AG10803 (cell line): ENCODE measurements around the gene HS3ST4.
"Not testable (repeated sequence)": the region's sequence is repeated elsewhere in the genome, so short reads cannot be mapped to it uniquely, and the experiment has no call there.

Source experiments
- DNase-seq: peaks from one replicate; pipeline ENCODE4 v3.0.0; 2010; ENCODE audit warnings: low read depth
- H3K4me3 ChIP-seq: 2 replicates; pipeline ENCODE4 v1.5.1; 2011; ENCODE audit warnings: mild to moderate bottlenecking, low read length, control low read depth
- CTCF ChIP-seq: conservative IDR thresholded peaks from 2 replicates; pipeline ENCODE4 v1.5.1; 2011; ENCODE audit warnings: mild to moderate bottlenecking, low read length, control low read depth, inconsistent platforms

HS3ST4 gene

DNA sequence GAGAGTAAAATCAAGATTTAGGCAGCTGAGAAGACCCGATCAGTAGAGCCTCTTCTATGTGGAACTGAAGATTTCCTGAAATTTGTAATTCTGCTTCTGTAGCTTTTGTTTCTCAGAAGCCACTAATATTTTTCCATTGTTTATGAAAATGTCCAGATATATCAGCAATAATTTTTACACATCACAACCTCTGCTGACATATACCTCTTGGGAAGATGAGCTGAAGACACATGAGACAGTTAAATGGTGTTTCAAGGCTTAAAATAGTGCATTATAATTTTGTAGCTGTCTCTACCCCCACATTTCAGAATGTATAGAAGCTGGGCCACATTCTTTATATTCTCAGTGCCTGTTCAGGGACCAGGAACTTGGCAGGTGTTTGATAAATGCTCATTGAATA lies 320.6 kb downstream of the HS3ST4 start:
- TF ChIP-seq CTCF, result no peak
- no peak overlapping the region for H3K4me3 ChIP-seq

DNA sequence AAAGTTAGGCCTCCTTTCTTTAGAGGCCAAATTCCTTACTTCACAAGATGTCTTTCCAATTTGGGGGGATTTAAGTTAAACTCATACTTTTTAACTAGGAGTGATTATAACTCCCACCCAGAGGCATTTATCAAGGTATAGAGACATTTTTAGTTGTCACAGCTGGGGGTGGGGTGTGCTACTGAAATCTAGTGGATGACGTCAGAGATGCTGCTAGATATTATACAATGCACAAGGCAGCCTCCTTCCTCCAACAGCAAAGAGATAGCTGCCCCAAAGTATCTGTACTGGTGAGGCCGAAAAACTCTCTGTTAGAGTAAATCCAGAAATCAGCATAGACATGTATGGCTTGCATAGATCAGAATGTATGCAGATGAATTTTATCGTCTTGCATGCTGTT lies 324.0 kb downstream of the HS3ST4 start:
- no peak overlapping the region for H3K4me3 ChIP-seq
- no peak for TF ChIP-seq CTCF
- DNase-seq, result no peak

More for the DNA sequence above, 320.6 kb downstream of the HS3ST4 start:
- DNase-seq, result no peak

GRCh38 chr16:26016989-26017388 lies 325.2 kb downstream of the HS3ST4 start:
- no peak overlapping the region for H3K4me3 ChIP-seq
- no peak for DNase-seq
- no peak for TF ChIP-seq CTCF

DNA sequence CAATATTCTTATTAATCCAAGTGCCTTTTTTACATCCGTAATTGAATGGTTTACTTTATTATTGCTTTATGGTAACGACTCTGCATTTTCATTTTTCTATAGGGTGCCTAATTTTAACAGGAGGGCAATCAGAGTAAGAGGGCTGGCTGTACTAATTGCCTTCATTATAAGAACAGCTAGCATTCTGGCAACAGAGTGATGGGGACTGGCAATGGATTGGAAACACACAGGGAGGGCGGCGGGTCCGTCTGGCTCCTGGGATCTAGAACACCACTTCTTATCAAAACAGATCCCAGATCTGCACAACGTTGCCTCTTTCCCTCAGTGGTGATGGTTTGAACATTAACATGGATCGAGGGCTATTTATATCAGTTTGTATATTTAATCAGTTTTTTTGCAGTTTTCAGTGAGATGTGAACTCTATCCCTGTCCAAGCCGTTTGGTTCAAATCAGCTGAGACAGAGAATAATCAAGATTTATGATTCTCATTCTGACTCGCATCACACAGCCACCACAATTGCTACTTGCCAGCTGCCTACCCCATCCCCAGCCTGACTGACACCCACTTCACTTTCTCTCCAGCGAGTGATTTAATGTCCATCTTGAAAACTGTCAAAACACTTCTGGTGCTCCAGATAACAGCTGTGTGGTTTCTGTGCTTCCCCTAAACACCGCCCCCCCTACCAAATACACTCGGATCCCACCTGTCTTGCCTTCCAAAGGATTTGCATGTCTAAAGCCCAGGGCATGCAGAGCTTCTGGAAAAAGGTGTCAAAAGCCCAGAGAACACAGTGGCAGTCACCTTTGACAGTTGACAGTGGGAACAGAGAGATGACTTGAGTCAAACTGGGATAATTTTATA lies 327.9 kb downstream of the HS3ST4 start:
- H3K4me3 ChIP-seq, result no peak overlapping the region
- TF ChIP-seq CTCF, result no peak
- DNase-seq, result no peak

GRCh38 chr16:26026709-26027450 lies 335.1 kb downstream of the HS3ST4 start:
- no peak for DNase-seq
- H3K4me3 ChIP-seq, result no peak overlapping the region
- TF ChIP-seq CTCF, result no peak

DNA sequence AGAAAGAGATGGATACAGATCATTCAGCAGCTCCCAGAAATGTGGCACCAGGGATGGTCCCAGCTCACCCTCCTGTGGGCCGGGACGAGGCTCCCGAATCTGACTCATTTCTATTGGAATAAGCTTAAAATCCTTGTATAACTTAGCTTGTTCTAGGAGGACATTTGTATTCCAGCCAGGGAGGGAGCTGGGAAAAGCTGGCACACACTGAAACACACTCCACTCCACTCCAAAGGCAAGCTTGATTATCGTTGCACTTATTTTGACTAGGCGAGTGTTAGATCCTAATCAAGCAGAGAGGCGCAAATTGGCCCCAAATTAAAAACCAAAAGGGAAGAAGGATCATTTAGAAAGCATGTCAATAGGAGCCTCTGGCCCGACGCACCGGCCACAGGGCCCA lies 339.5 kb downstream of the HS3ST4 start:
- no peak overlapping the region for H3K4me3 ChIP-seq
- no peak for DNase-seq
- TF ChIP-seq CTCF, result no peak

- H3K4me3 ChIP-seq, DNase-seq: not testable (repeated sequence)
Observed at GRCh38 chr16:26032661-26033060, 340.9 kb downstream of the HS3ST4 start.
